IMR-90 (cell line): Measurements from ENCODE around the gene TMEM35A. TPM values are rescaled to one million over a fixed set of nuclear protein-coding genes. Genes with fewer than 3 reads are reported as not detected.

Experiments used
- ATAC-seq: fragments of 200-7000 bp; cut with Tn5 transposase; 2 replicates; pipeline ENCODE4 v1.9.1; 2020; ENCODE audit warnings: low read depth, mild to moderate bottlenecking, moderate library complexity
- BruUV-seq: library from RNA; stranded (reverse); fragments of 400-500 nt; replicated peaks from 2 replicates; lab custom pipeline; 2021; lab: Mats Ljungman, UMichigan
- CTCF ChIA-PET: fragments of 300-600 bp; formaldehyde crosslinking; extraction: SDS; loops from one replicate; lab custom pipeline; 2021; ENCODE audit warnings: antibody characterized with exemption; lab: Yijun Ruan, JAX
- POLR2A ChIA-PET: fragments of 300-600 bp; sonication (Branson Sonifier 250); formaldehyde crosslinking; loops from one replicate; lab custom pipeline; 2022; ENCODE audit warnings: antibody characterized with exemption; ENCODE audit not compliant: unreplicated experiment; lab: Charles Lee
- DNase-seq: peaks from one replicate; pipeline ENCODE4 v3.0.0; 2013
- H2AFZ ChIP-seq: replicated peaks from 2 replicates; pipeline ENCODE3; 2013; ENCODE audit warnings: low read length, mild to moderate bottlenecking; ENCODE audit not compliant: poor library complexity
- H2AK5ac ChIP-seq: 2 replicates; pipeline ENCODE4 v1.6.1; 2013; ENCODE audit warnings: low read depth, low read length, inconsistent platforms
- H2AK9ac ChIP-seq: replicated peaks from 2 replicates; pipeline ENCODE3; 2013; ENCODE audit warnings: mild to moderate bottlenecking, low read depth, low read length, moderate library complexity; ENCODE audit not compliant: poor library complexity
- H2BK120ac ChIP-seq: 2 replicates; pipeline ENCODE4 v1.6.1; 2013; ENCODE audit warnings: low read depth, low read length, inconsistent platforms
- H2BK15ac ChIP-seq: 3 replicates; pipeline ENCODE4 v1.6.1; 2013; ENCODE audit warnings: low read depth, low read length, inconsistent platforms
- H2BK20ac ChIP-seq: 2 replicates; pipeline ENCODE4 v1.6.1; 2013; ENCODE audit warnings: low read depth, mild to moderate bottlenecking, inconsistent platforms, low read length, moderate library complexity
- H2BK5ac ChIP-seq: 2 replicates; pipeline ENCODE4 v1.6.1; 2013; ENCODE audit warnings: mild to moderate bottlenecking, low read depth, low read length, inconsistent platforms; ENCODE audit not compliant: poor library complexity, severe bottlenecking
- H3K14ac ChIP-seq: replicated peaks from 2 replicates; pipeline ENCODE4 v1.6.1; 2013; ENCODE audit warnings: low read depth, low read length, inconsistent platforms
- H3K18ac ChIP-seq: 2 replicates; pipeline ENCODE4 v1.6.1; 2013; ENCODE audit warnings: low read depth, low read length, control low read depth
- H3K23ac ChIP-seq: 2 replicates; pipeline ENCODE4 v1.6.1; 2013; ENCODE audit warnings: low read depth, low read length, inconsistent platforms
- H3K27ac ChIP-seq: 2 replicates; pipeline ENCODE4 v1.5.1; 2013; ENCODE audit warnings: mild to moderate bottlenecking, control low read depth, low read length; ENCODE audit not compliant: insufficient read depth
- H3K27me3 ChIP-seq: 2 replicates; pipeline ENCODE4 v1.6.1; 2013; ENCODE audit warnings: low read length; ENCODE audit not compliant: control insufficient read depth, insufficient read depth
- H3K36me3 ChIP-seq: 2 replicates; pipeline ENCODE4 v1.6.1; 2013; ENCODE audit warnings: low read length, mixed read lengths; ENCODE audit not compliant: control insufficient read depth, insufficient read depth
- H3K4ac ChIP-seq: 2 replicates; pipeline ENCODE4 v1.6.1; 2013; ENCODE audit warnings: low read depth, low read length, inconsistent platforms
- H3K4me1 ChIP-seq: 2 replicates; pipeline ENCODE4 v1.6.1; 2013; ENCODE audit warnings: low read length, mixed read lengths; ENCODE audit not compliant: control insufficient read depth, insufficient read depth
- H3K4me2 ChIP-seq: 2 replicates; pipeline ENCODE4 v1.6.1; 2013; ENCODE audit warnings: low read depth, mild to moderate bottlenecking, control low read depth, low read length, moderate library complexity
- H3K4me3 ChIP-seq: 2 replicates; pipeline ENCODE4 v1.5.1; 2013; ENCODE audit warnings: low read depth, mild to moderate bottlenecking, control low read depth, low read length, moderate library complexity; ENCODE audit not compliant: insufficient read depth
- H3K56ac ChIP-seq: 2 replicates; pipeline ENCODE4 v1.6.1; 2013; ENCODE audit warnings: low read length, inconsistent platforms; ENCODE audit not compliant: insufficient read depth; ENCODE audit errors: extremely low read depth
- H3K79me1 ChIP-seq, 2 experiments: 2 replicates each; pipeline ENCODE4 v1.6.1; 2013; ENCODE audit warnings: low read length in 2 of 2, inconsistent platforms in 1 of 2, low read depth in 1 of 2
- H3K9ac ChIP-seq: 2 replicates; pipeline ENCODE4 v1.6.1; 2013; ENCODE audit warnings: low read depth, low read length, control low read depth
- H3K9me1 ChIP-seq: 2 replicates; pipeline ENCODE4 v1.6.1; 2013; ENCODE audit warnings: low read length, inconsistent platforms; ENCODE audit not compliant: insufficient read depth
- H3K9me3 ChIP-seq: 2 replicates; pipeline ENCODE4 v1.6.1; 2013; ENCODE audit warnings: low read length; ENCODE audit not compliant: control insufficient read depth, insufficient read depth
- H4K20me1 ChIP-seq: 2 replicates; pipeline ENCODE4 v1.6.1; 2013; ENCODE audit warnings: low read length, inconsistent platforms; ENCODE audit not compliant: insufficient read depth
- H4K5ac ChIP-seq: 2 replicates; pipeline ENCODE4 v1.6.1; 2013; ENCODE audit warnings: mild to moderate bottlenecking, low read depth, low read length, control low read depth
- H4K8ac ChIP-seq, 2 experiments: 2 replicates each; pipeline ENCODE4 v1.6.1; 2013; ENCODE audit warnings: low read depth in 2 of 2, low read length in 2 of 2, control low read depth in 1 of 2, inconsistent platforms in 1 of 2
- H4K91ac ChIP-seq: 2 replicates; pipeline ENCODE4 v1.6.1; 2013; ENCODE audit warnings: low read depth, low read length, inconsistent platforms; ENCODE audit not compliant: insufficient read depth
- CTCF ChIP-seq: conservative IDR thresholded peaks from 2 replicates; pipeline ENCODE4 v1.5.1; 2012; ENCODE audit warnings: mild to moderate bottlenecking, low read depth, low read length, improper control_type of control experiment
- ELK1 ChIP-seq: fragments of 150-350 bp; IDR thresholded peaks from 2 replicates; pipeline ENCODE4 v1.6.1; 2016; ENCODE audit warnings: low read depth, mild to moderate bottlenecking, low read length, moderate library complexity, borderline replicate concordance
- FOS ChIP-seq: fragments of 150-350 bp; IDR thresholded peaks from 2 replicates; pipeline ENCODE4 v1.6.1; 2016; ENCODE audit warnings: low read depth, low read length
- NFE2L2 ChIP-seq: fragments of 150-350 bp; IDR thresholded peaks from 2 replicates; pipeline ENCODE4 v1.6.1; 2016; ENCODE audit warnings: low read depth, mild to moderate bottlenecking, low read length
- POLR2A ChIP-seq: IDR thresholded peaks from 2 replicates; pipeline ENCODE4 v1.6.1; 2012; ENCODE audit warnings: mild to moderate bottlenecking, low read depth, low read length
- RFX5 ChIP-seq: IDR thresholded peaks from 2 replicates; pipeline ENCODE4 v1.8.0; 2012; ENCODE audit warnings: low read depth, mild to moderate bottlenecking, low read length, moderate library complexity
- USF2 ChIP-seq: fragments of 150-350 bp; IDR thresholded peaks from 2 replicates; pipeline ENCODE4 v1.6.1; 2017; ENCODE audit warnings: mild to moderate bottlenecking, antibody characterized with exemption, low read length, low read depth
- WGBS, 2 experiments: methylation state at CpG; one replicate each; pipeline versions ENCODE4 v1.1.5 to v1.1.7; 2013; ENCODE audit warnings: missing lambda C conversion rate in 2 of 2; ENCODE audit not compliant: insufficient read length in 1 of 2; ENCODE audit errors: extremely low coverage in 2 of 2; 5-methylcytosine and 5-hydroxymethylcytosine counted together
- dilution Hi-C: fragments of 300-500 bp; cut with HindIII; formaldehyde crosslinking; loops from one replicate; pipeline ENCODE4 v1.14.3; 2018; ENCODE audit warnings: low sequenced_read_pairs; ENCODE audit not compliant: unreplicated experiment
- in situ Hi-C: fragments of 300-500 bp; cut with MboI; formaldehyde crosslinking; loops from 3 replicates; pipeline ENCODE4 v1.14.3; 2019; ENCODE audit warnings: low sequenced_read_pairs, inconsistent platforms, mixed read lengths
- intact Hi-C: fragments of 100-400 bp; cut with micrococcal nuclease; formaldehyde crosslinking; loops from 2 replicates; pipeline ENCODE4 v1.10.0; 2022
- polyA plus RNA-seq, 3 experiments: library from polyadenylated mRNA; depleted of rRNA; stranded (reverse); fragments of >200 nt; gene quantifications; 2 replicates each; pipeline ENCODE4 v1.2.3, GENCODE V29; 2012; ENCODE audit warnings: low replicate concordance in 1 of 3
- total RNA-seq: library from RNA; depleted of rRNA; stranded (reverse); fragments of >200 nt; gene quantifications from 2 replicates; pipeline ENCODE4 v1.2.3, GENCODE V29; 2012

Gene TMEM35A
- total and polyA plus RNA-seq, 2 of the 4 experiments (the other 2 are of a cell fraction), result 11.3 to 14.2 TPM

DNA sequence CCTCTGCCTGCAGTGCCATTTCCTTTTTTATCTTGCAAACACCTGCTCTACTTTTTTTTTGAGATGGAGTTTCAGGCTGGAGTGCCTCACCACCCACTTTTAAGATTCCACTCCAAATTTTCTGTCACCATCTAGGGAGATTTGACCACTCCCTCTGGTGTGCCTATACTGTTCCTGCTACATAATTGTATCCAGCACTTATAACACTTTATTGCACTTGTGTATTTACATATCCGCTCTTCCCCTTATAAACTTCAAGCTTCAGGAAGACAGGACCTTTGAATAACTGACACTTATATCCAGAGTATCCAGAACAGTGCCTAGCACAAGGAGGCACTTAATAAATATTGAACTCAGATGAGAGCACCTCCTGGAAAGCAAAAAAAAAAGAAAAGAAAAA is 13.1 kb downstream of the TMEM35A start:
- POLR2A ChIA-PET, result no interaction called here

More for the DNA sequence above, 13.1 kb downstream of the TMEM35A start:
- Histone ChIP-seq H4K20me1 (no peaks in the 10 kb centered on the region), H3K4ac (no peak overlapping the region), H3K18ac (no peak overlapping the region), H3K36me3 (no peaks in the 10 kb centered on the region), H3K14ac (no peak overlapping the region), H2BK5ac (no peak overlapping the region), H2AFZ (no peak overlapping the region), H3K79me1 (no peaks in the 10 kb centered on the region), H3K9me1 (no peaks in the 10 kb centered on the region), H2BK120ac (no peak overlapping the region), H2BK15ac (no peak overlapping the region), H3K4me1 (no peaks in the 10 kb centered on the region), H4K91ac (no peak overlapping the region), H3K4me3 (no peak overlapping the region), H2AK9ac (no peak overlapping the region), H4K5ac (no peak overlapping the region), H3K9me3 (0 out of 2 replicates have a peak, but pooled peaks cover 2% of the 10 kb centered on the region), H3K9ac (no peak overlapping the region), H3K27ac (no peak overlapping the region), H3K56ac (no peak overlapping the region), H3K23ac (no peak overlapping the region), H4K8ac (no peak overlapping the region), H2AK5ac (no peak overlapping the region), H3K4me2 (no peak overlapping the region), H2BK20ac (no peak overlapping the region), H3K27me3 (no peaks in the 10 kb centered on the region)
- CTCF ChIA-PET, result no interaction called here
- in situ Hi-C loops, result no loop called here
- intact Hi-C loops, result no loop called here
- ATAC-seq (no peak), DNase-seq (no peak)
- dilution Hi-C loops, result no loop called here
- TF ChIP-seq POLR2A, result no peak
- no peak for TF ChIP-seq RFX5
- no peak for TF ChIP-seq ELK1
- TF ChIP-seq NFE2L2, result no peak
- TF ChIP-seq USF2, result no peak
- TF ChIP-seq FOS, result no peak
- TF ChIP-seq CTCF, result no peak
- no TSS peak for BruUV-seq
- WGBS, 2 experiments, result no CpG with 5 or more reads among the region's 1 CpG
